HepG2 (cell line): ENCODE measurements around the gene CDH22. TPM values are rescaled to one million over a fixed set of nuclear protein-coding genes. Genes with fewer than 3 reads are reported as not detected.

Source experiments
- AGO1 ChIP-seq: fragments of 200-400 bp; formaldehyde crosslinking; IDR thresholded peaks from 2 replicates; pipeline ENCODE4 v1.6.1; 2017; ENCODE audit warnings: mild to moderate bottlenecking, low read depth, low read length, moderate library complexity; ENCODE audit not compliant: poor library complexity, severe bottlenecking
- ARID4A ChIP-seq: sonication (generic); formaldehyde crosslinking; IDR thresholded peaks from 2 replicates; pipeline ENCODE4 v1.5.0; 2020; ENCODE audit warnings: mild to moderate bottlenecking, missing genetic modification reagents, borderline replicate concordance
- E2F5 ChIP-seq: sonication (generic); formaldehyde crosslinking; conservative IDR thresholded peaks from 2 replicates; pipeline ENCODE4 v1.4.0; 2020; ENCODE audit warnings: missing genetic modification reagents
- ERF ChIP-seq: IDR thresholded peaks from 2 replicates; pipeline ENCODE4 v1.6.1; 2018; ENCODE audit warnings: missing biosample characterization, missing genetic modification reagents
- IRF1 ChIP-seq: sonication (generic); formaldehyde crosslinking; IDR thresholded peaks from 2 replicates; pipeline ENCODE4 v1.4.0; 2020; ENCODE audit warnings: low read depth, mild to moderate bottlenecking, missing genetic modification reagents
- IRF9 ChIP-seq: sonication (generic); formaldehyde crosslinking; IDR thresholded peaks from 2 replicates; pipeline ENCODE4 v1.8.0; 2022; ENCODE audit warnings: missing genetic modification reagents, mild to moderate bottlenecking, borderline replicate concordance
- MIXL1 ChIP-seq: IDR thresholded peaks from 2 replicates; pipeline ENCODE4 v1.6.1; 2016
- NRL ChIP-seq: sonication (generic); formaldehyde crosslinking; IDR thresholded peaks from 2 replicates; pipeline ENCODE4 v1.5.0; 2020; ENCODE audit warnings: missing genetic modification reagents, mild to moderate bottlenecking, moderate library complexity, borderline replicate concordance
- PBX2 ChIP-seq: IDR thresholded peaks from 2 replicates; pipeline ENCODE4 v1.6.1; 2016; ENCODE audit warnings: control low read depth
- RAD21 ChIP-seq: fragments of 450-650 bp; formaldehyde crosslinking; IDR thresholded peaks from 2 replicates; pipeline ENCODE4 v1.5.0; 2020; ENCODE audit warnings: mild to moderate bottlenecking
- REL ChIP-seq: sonication (generic); formaldehyde crosslinking; conservative IDR thresholded peaks from 2 replicates; pipeline ENCODE4 v1.8.0; 2022; ENCODE audit warnings: mild to moderate bottlenecking, missing genetic modification reagents, moderate library complexity
- SIX1 ChIP-seq: sonication (generic); formaldehyde crosslinking; IDR thresholded peaks from 2 replicates; pipeline ENCODE4 v1.4.0; 2020; ENCODE audit warnings: missing genetic modification reagents, borderline replicate concordance
- TARDBP ChIP-seq: sonication (generic); formaldehyde crosslinking; IDR thresholded peaks from 2 replicates; pipeline ENCODE4 v1.8.0; 2022; ENCODE audit warnings: mild to moderate bottlenecking, missing genetic modification reagents
- U2AF1 ChIP-seq: fragments of 200-400 bp; formaldehyde crosslinking; optimal IDR thresholded peaks from 2 replicates; pipeline ENCODE3; 2017; ENCODE audit warnings: mild to moderate bottlenecking, low read depth, low read length
- ZKSCAN5 ChIP-seq: sonication (generic); formaldehyde crosslinking; IDR thresholded peaks from 2 replicates; pipeline ENCODE4 v1.5.1; 2020; ENCODE audit warnings: mild to moderate bottlenecking, missing genetic modification reagents
- ZNF121 ChIP-seq: sonication (generic); formaldehyde crosslinking; IDR thresholded peaks from 2 replicates; pipeline ENCODE4 v1.5.0; 2020; ENCODE audit warnings: mild to moderate bottlenecking, missing genetic modification reagents
- ZNF574 ChIP-seq: sonication (generic); formaldehyde crosslinking; IDR thresholded peaks from 2 replicates; pipeline ENCODE4 v1.4.0; 2020; ENCODE audit warnings: missing genetic modification reagents
- ZNF772 ChIP-seq: sonication (generic); formaldehyde crosslinking; IDR thresholded peaks from 2 replicates; pipeline ENCODE4 v1.5.0; 2020; ENCODE audit warnings: mild to moderate bottlenecking, missing genetic modification reagents
- polyA plus RNA-seq, 8 experiments: library from polyadenylated mRNA; depleted of rRNA in 3 of 8; stranded (reverse) in 7 of 8; unstranded in 1 of 8; fragments of >200 nt; fragmentation: Illumina TruSeq in 4 of 8; extraction: Trizol in 4 of 8; gene quantifications; 2 replicates each; pipeline versions ENCODE4 v1.2.1 to v1.2.3, GENCODE V29; 2011 to 2016; ENCODE audit warnings: low read depth in 4 of 8, missing spikeins in 1 of 8, mixed read lengths in 1 of 8; ENCODE audit not compliant: insufficient read depth in 1 of 8
- total RNA-seq, 5 experiments: library from RNA; depleted of rRNA; stranded (reverse); fragments of >200 nt; fragmentation: Illumina TruSeq; extraction: Trizol; gene quantifications; 2 replicates each; pipeline ENCODE4 v1.2.3, GENCODE V29; 2016; ENCODE audit warnings: low read depth in 1 of 5

The CDH22 gene
- total and polyA plus RNA-seq, 2 of the 13 experiments (the other 11 are each of a cell fraction or from before 2014, with no cell fraction given) = not detected

- no peak for TF ChIP-seq ZNF772 (CRISPR knock-in tag)
- TF ChIP-seq E2F5 (CRISPR knock-in tag) = no peak
- peak; percentile 58; the same call in 1 of the 2 replicates for TF ChIP-seq NRL (CRISPR knock-in tag)
- TF ChIP-seq MIXL1 (CRISPR knock-in tag) = no peak
- 0 out of 2 replicates have a peak, but pooled peaks have one; percentile 23 for TF ChIP-seq TARDBP (CRISPR knock-in tag)
- peak; percentile 26; the same call in 1 of the 2 replicates for TF ChIP-seq ARID4A (CRISPR knock-in tag)
- TF ChIP-seq IRF1 (CRISPR knock-in tag) = no peak
- TF ChIP-seq PBX2 (CRISPR knock-in tag) = no peak
- TF ChIP-seq RAD21 (CRISPR knock-in tag) = peak; percentile 87
- TF ChIP-seq IRF9 (CRISPR knock-in tag) = peak; percentile 39; the same call in 1 of the 2 replicates
- no peak for TF ChIP-seq REL (CRISPR knock-in tag)
- no peak for TF ChIP-seq ZNF121
- TF ChIP-seq ERF (CRISPR knock-in tag) = 0 out of 2 replicates have a peak, but pooled peaks have one; percentile 13
- TF ChIP-seq ZNF574 = no peak; the same call in 1 of the 2 replicates
- no peak for TF ChIP-seq AGO1
- TF ChIP-seq U2AF1 = peak; percentile 71
- TF ChIP-seq ZKSCAN5 = no peak
- no peak for TF ChIP-seq SIX1 (CRISPR knock-in tag)
Measured at GRCh38 chr20:46349035-46349741, 40.9 kb upstream of the CDH22 start (continued).
